ENCODE data around the gene CCPG1. TPM values are rescaled to one million over a fixed set of nuclear protein-coding genes. Genes with fewer than 3 reads are reported as not detected.

CCPG1 gene
- total RNA-seq, 1 donor from 2014 or later = 21.3 TPM

DNA sequence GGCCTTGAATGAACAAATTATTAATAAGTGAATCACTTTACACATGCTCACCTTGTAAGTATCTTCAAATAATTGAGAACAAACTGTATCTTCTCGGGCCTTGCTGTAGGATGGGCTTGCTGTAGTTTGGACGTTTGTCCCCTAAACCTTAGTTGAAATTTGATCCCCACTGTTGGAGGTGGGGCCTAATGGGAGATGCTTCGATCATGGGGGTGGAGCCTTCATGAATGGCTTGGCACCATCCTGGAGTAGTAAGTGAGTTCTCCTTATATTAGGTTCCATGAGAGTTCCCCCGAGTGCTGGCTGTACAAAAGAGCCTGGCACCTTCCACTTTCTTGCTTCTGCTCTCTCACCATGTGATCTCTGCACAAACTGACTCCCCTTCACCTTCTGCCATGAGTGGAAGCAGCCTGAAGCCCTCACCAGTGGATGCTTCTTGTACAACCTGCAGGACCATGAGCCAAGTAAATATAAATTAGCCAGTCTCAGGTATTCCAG is 59.8 kb downstream of the CCPG1 start:
- H3K36me3 Mint-ChIP-seq = peaks cover 34% of the 10 kb centered on the region
- H3K27me3 Mint-ChIP-seq (ENCODE audit: low read depth) = no peaks in the 10 kb centered on the region
- H3K9me3 Mint-ChIP-seq = peaks cover 6% of the 10 kb centered on the region
- no peak for DNase-seq (ENCODE audit: low spot score in 2 of 2, unreplicated experiment in 2 of 2)
- no peak overlapping the region for H3K4me3 Mint-ChIP-seq
- TF ChIP-seq, protein P1, sequence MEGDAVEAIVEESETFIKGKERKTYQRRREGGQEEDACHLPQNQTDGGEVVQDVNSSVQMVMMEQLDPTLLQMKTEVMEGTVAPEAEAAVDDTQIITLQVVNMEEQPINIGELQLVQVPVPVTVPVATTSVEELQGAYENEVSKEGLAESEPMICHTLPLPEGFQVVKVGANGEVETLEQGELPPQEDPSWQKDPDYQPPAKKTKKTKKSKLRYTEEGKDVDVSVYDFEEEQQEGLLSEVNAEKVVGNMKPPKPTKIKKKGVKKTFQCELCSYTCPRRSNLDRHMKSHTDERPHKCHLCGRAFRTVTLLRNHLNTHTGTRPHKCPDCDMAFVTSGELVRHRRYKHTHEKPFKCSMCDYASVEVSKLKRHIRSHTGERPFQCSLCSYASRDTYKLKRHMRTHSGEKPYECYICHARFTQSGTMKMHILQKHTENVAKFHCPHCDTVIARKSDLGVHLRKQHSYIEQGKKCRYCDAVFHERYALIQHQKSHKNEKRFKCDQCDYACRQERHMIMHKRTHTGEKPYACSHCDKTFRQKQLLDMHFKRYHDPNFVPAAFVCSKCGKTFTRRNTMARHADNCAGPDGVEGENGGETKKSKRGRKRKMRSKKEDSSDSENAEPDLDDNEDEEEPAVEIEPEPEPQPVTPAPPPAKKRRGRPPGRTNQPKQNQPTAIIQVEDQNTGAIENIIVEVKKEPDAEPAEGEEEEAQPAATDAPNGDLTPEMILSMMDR (IDR thresholded peaks at IDR 0.05; ENCODE audit: unreplicated experiment) = no peak
- peaks cover 19% of the 10 kb centered on the region for H3K4me1 Mint-ChIP-seq
- no peak overlapping the region for H3K27ac Mint-ChIP-seq

DNA sequence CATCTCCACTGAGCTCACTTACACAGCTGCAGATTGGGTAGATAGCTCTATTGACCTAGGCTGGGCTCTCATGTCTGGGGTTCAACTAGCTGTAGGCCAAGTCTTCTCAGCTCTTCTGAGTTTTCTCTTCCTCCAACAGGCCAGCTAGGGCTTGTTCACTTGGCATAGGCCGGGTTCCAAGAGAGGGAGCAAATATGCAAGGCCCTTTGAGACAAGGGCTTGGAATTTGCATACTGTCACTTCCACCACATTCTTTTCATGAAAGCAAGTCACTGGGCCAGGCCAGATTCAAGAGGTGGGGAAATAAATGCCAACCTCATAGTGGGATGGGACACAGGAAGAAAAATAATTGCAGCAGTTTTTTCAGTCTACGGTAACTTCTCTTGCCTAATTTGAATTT is 64.0 kb downstream of the CCPG1 start:
- Mint-ChIP-seq H3K9me3 (no peaks in the 10 kb centered on the region), H3K27ac (peak overlapping the region; percentile 82), H3K4me1 (peaks cover 23% of the 10 kb centered on the region), H3K27me3 (ENCODE audit: low read depth) (no peaks in the 10 kb centered on the region), H3K4me3 (no peak overlapping the region), H3K36me3 (peaks cover 25% of the 10 kb centered on the region)
- no peak for DNase-seq (ENCODE audit: low spot score in 2 of 2, unreplicated experiment in 2 of 2)
- TF ChIP-seq, protein P1 (IDR thresholded peaks at IDR 0.05; ENCODE audit: unreplicated experiment) = no peak

DNA sequence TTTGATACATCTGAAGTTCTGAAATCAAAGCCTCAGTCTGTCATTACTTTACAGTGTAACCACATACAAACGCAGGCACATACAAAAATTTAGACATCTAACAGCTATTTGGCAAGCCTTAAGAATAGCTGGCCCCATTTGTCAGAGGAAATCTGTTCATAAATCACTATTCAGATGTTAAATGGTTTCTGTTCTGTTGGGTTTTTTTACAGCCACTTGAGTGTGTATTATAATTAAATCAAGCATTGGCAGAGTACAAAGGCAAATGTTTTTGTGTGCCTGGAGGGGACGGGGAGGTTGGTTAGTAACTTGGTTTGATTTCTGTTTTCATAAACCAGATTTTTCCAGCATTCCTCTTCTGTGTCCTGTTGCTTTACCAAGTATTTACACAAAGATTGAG is 65.0 kb downstream of the CCPG1 start:
- Mint-ChIP-seq H3K27me3 (ENCODE audit: low read depth) (no peaks in the 10 kb centered on the region), H3K4me3 (no peak overlapping the region), H3K9me3 (no peaks in the 10 kb centered on the region), H3K27ac (peak overlapping the region; percentile 82), H3K36me3 (peaks cover 21% of the 10 kb centered on the region), H3K4me1 (peaks cover 23% of the 10 kb centered on the region)
- TF ChIP-seq, protein P1 (IDR thresholded peaks at IDR 0.05; ENCODE audit: unreplicated experiment) = no peak
- no peak for DNase-seq (ENCODE audit: low spot score in 2 of 2, unreplicated experiment in 2 of 2)

DNA sequence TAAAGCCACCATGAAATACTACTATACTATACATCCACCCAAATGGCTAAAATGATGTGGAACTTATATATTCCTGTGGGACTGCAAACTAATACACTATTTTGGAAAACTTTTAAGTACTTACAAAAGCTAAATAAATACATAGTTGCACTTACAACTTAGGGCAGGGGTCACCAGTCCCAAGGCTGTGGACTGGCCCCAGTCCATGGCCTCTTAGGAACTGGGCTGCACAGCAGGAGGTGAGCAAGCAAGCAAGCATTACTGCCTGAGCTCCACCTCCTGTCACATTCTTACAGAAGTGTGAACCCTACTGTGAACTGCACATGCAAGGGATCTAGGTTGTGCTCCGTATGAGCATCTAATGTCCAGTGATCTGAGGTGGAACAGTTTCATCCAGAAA is 71.0 kb downstream of the CCPG1 start:
- H3K4me1 Mint-ChIP-seq = no peaks in the 10 kb centered on the region
- no peak for DNase-seq (ENCODE audit: low spot score in 2 of 2, unreplicated experiment in 2 of 2)
- H3K27ac Mint-ChIP-seq = no peak overlapping the region
- H3K4me3 Mint-ChIP-seq = no peak overlapping the region
- H3K9me3 Mint-ChIP-seq = no peaks in the 10 kb centered on the region
- H3K36me3 Mint-ChIP-seq = peaks cover 20% of the 10 kb centered on the region
- H3K27me3 Mint-ChIP-seq (ENCODE audit: low read depth) = no peaks in the 10 kb centered on the region
- TF ChIP-seq, protein P1 (IDR thresholded peaks at IDR 0.05; ENCODE audit: unreplicated experiment) = no peak

DNA sequence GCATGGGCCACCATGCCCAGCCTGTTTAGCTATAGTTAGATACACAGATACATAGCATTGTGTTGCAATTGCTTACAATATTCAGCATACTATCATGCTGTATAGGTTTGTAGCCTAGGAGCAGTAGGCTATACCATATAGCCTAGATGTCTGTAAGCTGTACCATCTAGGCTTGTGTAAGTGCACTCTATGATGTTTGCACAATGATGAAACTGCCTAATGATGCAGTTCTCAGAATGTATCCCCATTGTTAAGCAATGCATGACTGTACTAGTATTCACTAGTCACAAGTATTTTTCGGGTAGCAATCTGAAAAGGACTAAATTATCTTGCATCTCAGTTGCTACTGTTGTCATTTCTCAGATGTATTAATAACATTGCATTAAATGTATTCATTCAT is 73.2 kb downstream of the CCPG1 start:
- Mint-ChIP-seq H3K27me3 (ENCODE audit: low read depth) (no peaks in the 10 kb centered on the region), H3K36me3 (peaks cover 23% of the 10 kb centered on the region), H3K27ac (no peak overlapping the region), H3K4me1 (no peaks in the 10 kb centered on the region), H3K4me3 (no peak overlapping the region), H3K9me3 (no peaks in the 10 kb centered on the region)
- TF ChIP-seq, protein P1 (IDR thresholded peaks at IDR 0.05; ENCODE audit: unreplicated experiment) = no peak
- DNase-seq (ENCODE audit: low spot score in 2 of 2, unreplicated experiment in 2 of 2) = no peak

DNA sequence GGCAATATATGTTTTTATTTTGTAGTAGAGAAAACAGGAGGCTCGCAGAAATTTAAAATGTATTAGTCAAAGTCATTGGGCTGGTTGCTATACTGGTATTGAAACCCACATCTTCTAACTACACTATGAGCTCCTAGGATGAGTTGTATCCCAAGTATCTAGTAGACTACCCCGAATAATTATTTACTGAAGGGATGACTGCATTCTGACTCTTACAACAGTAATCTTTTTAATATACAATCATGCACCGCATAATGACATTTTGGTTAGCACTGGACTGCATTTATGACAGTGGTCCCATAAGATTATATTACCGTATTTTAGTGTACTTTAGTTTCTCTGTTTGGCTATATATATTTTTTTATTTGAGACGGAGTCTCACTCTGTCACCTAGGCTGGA is 73.8 kb downstream of the CCPG1 start:
- Mint-ChIP-seq H3K4me1 (no peaks in the 10 kb centered on the region), H3K9me3 (no peaks in the 10 kb centered on the region), H3K27me3 (ENCODE audit: low read depth) (no peaks in the 10 kb centered on the region), H3K27ac (no peak overlapping the region), H3K4me3 (no peak overlapping the region), H3K36me3 (peaks cover 17% of the 10 kb centered on the region)
- no peak for DNase-seq (ENCODE audit: low spot score in 2 of 2, unreplicated experiment in 2 of 2)
- TF ChIP-seq, protein P1 (IDR thresholded peaks at IDR 0.05; ENCODE audit: unreplicated experiment) = no peak
